ENCODE data around the gene EDEM2.
"Not testable (repeated sequence)": the region's sequence is repeated elsewhere in the genome, so short reads cannot be mapped to it uniquely, and the experiment has no call there.

Gene EDEM2

DNA sequence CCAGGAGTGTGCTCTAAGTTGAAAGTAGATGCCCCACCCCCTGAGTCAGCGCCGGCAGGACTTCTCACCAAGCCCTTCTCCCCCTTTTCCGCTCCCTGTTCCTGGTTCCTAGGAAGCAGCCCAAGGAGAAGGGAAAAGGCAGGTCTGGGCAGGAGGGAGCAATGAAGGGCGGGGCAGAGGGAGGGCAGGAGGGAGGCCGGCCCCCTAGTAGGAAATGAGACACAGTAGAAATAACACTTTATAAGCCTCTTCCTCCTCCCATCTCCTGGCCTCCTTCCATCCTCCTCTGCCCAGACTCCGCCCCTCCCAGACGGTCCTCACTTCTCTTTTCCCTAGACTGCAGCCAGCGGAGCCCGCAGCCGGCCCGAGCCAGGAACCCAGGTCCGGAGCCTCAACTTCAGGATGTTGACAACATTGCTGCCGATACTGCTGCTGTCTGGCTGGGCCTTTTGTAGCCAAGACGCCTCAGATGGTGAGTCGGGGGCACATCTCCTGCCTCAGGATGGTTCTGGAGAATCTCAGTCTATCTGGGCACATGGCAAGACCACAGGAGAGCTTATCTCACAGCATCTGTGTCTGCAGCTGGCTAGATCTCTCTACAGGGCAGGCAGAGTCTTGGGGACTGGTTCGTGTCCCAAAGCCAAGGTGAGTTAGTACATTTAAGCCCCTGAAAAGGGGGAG, 24.8 kb upstream of the EDEM2 start, which contains the start of gene PROCR:
PROCR (plus strand) TSS at position 320 of the 681 bp plus-strand sequence; CDS start at position 403, 83 bp downstream.
- no peaks in the 10 kb centered on the region for H3K27me3 ChIP-seq (replicated peaks; ENCODE audit: control insufficient read depth, insufficient read depth, low read length)
- H3K36me3 ChIP-seq (ENCODE audit: control insufficient read depth, insufficient read depth, low read length), result no peaks in the 10 kb centered on the region
- TF ChIP-seq, protein P1, sequence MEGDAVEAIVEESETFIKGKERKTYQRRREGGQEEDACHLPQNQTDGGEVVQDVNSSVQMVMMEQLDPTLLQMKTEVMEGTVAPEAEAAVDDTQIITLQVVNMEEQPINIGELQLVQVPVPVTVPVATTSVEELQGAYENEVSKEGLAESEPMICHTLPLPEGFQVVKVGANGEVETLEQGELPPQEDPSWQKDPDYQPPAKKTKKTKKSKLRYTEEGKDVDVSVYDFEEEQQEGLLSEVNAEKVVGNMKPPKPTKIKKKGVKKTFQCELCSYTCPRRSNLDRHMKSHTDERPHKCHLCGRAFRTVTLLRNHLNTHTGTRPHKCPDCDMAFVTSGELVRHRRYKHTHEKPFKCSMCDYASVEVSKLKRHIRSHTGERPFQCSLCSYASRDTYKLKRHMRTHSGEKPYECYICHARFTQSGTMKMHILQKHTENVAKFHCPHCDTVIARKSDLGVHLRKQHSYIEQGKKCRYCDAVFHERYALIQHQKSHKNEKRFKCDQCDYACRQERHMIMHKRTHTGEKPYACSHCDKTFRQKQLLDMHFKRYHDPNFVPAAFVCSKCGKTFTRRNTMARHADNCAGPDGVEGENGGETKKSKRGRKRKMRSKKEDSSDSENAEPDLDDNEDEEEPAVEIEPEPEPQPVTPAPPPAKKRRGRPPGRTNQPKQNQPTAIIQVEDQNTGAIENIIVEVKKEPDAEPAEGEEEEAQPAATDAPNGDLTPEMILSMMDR (IDR thresholded peaks at IDR 0.05; ENCODE audit: insufficient read depth, low read length, poor library complexity, severe bottlenecking), result no peak
- no peak for DNase-seq (ENCODE audit: extremely low read depth, insufficient read length)
- no peak within 1 kb of the TSS for H3K4me3 ChIP-seq (replicated peaks; ENCODE audit: low read depth, low read length)

DNA sequence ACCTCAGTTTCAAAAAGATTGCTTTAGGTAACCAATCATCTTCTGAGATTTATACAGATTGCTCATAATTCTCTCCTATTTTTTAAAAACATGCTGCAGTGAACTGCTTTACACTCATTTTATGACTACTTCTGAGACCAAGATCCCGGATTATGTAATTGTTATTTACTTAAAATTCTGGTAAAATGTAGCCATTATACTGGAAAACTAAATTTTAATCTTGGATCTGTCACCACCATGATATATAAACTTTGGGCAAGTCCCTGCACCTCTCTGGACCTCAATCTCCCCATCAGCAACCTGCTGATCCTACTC, 24.3 kb upstream of the EDEM2 start:
- no peak for DNase-seq (ENCODE audit: extremely low read depth, insufficient read length)
- Histone ChIP-seq H3K36me3 (ENCODE audit: control insufficient read depth, insufficient read depth, low read length) (no peaks in the 10 kb centered on the region), H3K4me3 (replicated peaks; ENCODE audit: low read depth, low read length) (no peak overlapping the region), H3K27me3 (replicated peaks; ENCODE audit: control insufficient read depth, insufficient read depth, low read length) (no peaks in the 10 kb centered on the region)
- TF ChIP-seq, protein P1 (IDR thresholded peaks at IDR 0.05; ENCODE audit: insufficient read depth, low read length, poor library complexity, severe bottlenecking), result no peak

DNA sequence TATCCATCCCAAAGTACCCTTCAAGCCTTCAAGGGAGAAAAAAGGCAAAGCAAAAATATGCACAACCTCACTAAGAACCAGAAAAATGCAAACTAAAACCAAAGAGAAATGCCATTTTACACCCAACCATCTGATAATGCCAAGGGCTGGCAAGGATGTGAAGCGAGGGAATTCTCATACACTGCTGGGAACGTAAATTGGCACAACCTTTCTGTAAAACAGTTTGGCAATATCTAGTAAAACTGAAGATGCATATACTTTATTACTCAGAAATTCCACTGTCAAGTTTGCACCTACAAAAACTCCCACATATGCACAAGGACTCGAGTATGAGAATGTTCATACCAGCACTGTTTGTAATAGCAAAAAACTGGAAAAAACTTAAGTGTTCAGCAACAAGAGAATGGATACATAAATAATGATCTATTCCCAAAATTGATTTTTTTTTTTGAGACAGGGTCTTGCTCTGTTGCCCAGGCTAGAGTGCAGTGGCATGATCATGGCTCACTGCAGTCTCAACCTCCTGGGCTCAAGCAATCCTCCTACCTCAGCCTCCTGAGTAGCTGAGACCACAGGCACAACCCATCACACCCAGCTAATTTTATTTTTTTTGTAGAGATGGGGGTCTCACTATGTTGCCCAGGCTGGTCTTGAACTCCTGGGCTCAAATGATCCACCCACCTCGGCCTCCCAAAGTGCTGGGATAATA, 21.7 kb upstream of the EDEM2 start:
- not testable (repeated sequence) for H3K27me3 ChIP-seq (replicated peaks; ENCODE audit: control insufficient read depth, insufficient read depth, low read length); DNase-seq (ENCODE audit: extremely low read depth, insufficient read length); H3K36me3 ChIP-seq (ENCODE audit: control insufficient read depth, insufficient read depth, low read length); H3K4me3 ChIP-seq (replicated peaks; ENCODE audit: low read depth, low read length)

DNA sequence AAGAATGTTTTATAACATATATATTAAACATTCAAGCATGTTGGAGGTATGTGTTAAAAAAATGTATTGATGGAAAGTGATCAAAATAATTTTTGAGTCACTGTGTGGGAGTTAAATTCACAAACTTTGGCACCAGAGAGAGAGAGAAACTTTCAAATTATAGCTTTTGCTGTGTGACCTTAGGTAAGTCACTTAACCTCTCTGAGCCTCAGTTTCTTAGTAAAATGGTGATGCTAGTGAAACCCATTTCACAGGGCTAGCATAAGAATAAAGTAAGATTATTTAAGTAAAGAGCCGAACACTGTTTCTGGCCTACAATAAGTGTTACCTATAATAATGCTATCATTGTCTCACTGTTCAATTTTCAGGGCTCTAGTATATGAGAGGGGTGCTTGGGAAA, 20.7 kb upstream of the EDEM2 start:
- TF ChIP-seq, protein P1 (IDR thresholded peaks at IDR 0.05; ENCODE audit: insufficient read depth, low read length, poor library complexity, severe bottlenecking), result no peak
- no peak for DNase-seq (ENCODE audit: extremely low read depth, insufficient read length)

DNA sequence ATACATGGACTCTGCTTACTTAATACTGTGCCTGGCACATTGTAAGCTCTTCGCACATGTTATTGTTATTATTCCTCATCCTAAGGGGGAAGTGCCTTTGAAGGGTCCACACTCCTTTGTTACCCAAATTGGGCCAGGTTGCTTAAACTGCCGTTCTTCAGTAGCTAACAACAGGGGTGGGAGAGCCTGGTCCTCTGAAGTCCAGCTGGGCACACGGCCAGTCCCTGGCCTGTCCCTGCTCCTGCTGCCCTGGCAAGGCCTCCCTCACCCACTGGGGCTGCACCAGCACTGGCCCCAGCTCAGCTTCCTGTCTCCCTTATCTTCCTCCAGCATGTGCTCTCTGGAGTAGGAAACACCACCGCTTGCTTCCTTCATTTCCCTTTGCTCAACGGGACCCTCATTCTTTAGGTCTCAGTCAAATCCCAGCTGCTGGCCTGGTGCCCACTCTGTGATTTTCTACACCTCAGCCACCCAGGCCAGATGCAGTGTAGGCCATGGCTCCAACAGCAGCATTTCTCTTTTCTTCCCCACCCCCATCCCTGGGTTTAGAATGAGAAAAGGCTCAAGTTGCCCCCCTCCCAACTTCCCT, 19.2 kb upstream of the EDEM2 start:
- Histone ChIP-seq H3K27me3 (replicated peaks; ENCODE audit: control insufficient read depth, insufficient read depth, low read length) (no peaks in the 10 kb centered on the region), H3K4me3 (replicated peaks; ENCODE audit: low read depth, low read length) (no peak overlapping the region), H3K36me3 (ENCODE audit: control insufficient read depth, insufficient read depth, low read length) (no peaks in the 10 kb centered on the region)
- no peak for DNase-seq (ENCODE audit: extremely low read depth, insufficient read length)
- TF ChIP-seq, protein P1 (IDR thresholded peaks at IDR 0.05; ENCODE audit: insufficient read depth, low read length, poor library complexity, severe bottlenecking), result no peak

More for the DNA sequence above, 20.7 kb upstream of the EDEM2 start:
- Histone ChIP-seq H3K27me3 (replicated peaks; ENCODE audit: control insufficient read depth, insufficient read depth, low read length) (no peaks in the 10 kb centered on the region), H3K36me3 (ENCODE audit: control insufficient read depth, insufficient read depth, low read length) (no peaks in the 10 kb centered on the region), H3K4me3 (replicated peaks; ENCODE audit: low read depth, low read length) (no peak overlapping the region)

Measured in GM06990 (cell line).